GM19193 (cell line): ENCODE data around the gene LRRC3.

ENCODE experiments used
- POLR2A ChIP-seq: IDR thresholded peaks from 4 replicates; pipeline ENCODE4 v1.6.1; 2011; ENCODE audit not compliant: insufficient read depth, insufficient read length; ENCODE audit errors: extremely low read depth

LRRC3 gene

GRCh38 chr21:44456915-44457736 is 1.8 kb downstream of the LRRC3 start:
- no peak for TF ChIP-seq POLR2A

DNA sequence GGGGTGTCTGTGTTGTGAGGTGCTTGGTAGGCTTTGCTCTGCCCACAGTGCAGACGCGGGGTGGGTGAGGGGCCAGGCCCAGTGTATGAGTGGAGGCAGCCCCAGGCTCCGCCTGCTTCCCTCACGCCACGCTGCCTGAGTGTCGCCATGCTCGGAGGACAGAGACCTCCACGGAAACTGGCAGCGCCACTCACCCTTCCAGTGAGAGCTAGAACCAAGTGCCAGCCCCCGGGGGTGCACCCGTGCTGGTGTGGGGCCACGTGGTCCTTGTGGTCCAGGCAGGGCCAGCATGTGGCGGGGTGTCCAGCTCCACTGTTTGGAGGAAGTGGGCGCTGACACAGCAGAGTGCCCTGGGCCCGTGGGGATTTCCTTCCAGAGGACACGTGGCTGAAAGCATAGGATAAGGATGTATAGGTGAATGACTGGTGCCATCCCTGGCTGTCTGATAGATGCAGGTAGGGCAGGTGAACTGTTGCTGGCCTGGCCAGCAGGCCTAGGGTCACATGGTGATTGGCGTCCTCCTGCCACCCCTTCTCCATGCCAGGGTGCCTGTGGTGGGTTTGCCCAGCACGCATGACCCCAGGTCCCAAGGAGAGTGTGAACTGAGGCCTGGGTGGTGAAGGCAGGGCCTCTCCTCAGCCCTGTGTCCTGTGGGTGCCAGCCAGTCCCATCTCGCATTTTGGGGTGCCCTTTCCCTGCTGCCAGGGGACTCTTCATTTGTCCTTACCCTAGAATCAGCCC is 3.8 kb downstream of the LRRC3 start:
- TF ChIP-seq POLR2A, result no peak

GRCh38 chr21:44459712-44460440 is 4.6 kb downstream of the LRRC3 start:
- no peak for TF ChIP-seq POLR2A

- TF ChIP-seq POLR2A, result no peak
Measured at GRCh38 chr21:44460441-44460755, 5.1 kb downstream of the LRRC3 start.

GRCh38 chr21:44461005-44461404 is 5.7 kb downstream of the LRRC3 start:
- no peak for TF ChIP-seq POLR2A

DNA sequence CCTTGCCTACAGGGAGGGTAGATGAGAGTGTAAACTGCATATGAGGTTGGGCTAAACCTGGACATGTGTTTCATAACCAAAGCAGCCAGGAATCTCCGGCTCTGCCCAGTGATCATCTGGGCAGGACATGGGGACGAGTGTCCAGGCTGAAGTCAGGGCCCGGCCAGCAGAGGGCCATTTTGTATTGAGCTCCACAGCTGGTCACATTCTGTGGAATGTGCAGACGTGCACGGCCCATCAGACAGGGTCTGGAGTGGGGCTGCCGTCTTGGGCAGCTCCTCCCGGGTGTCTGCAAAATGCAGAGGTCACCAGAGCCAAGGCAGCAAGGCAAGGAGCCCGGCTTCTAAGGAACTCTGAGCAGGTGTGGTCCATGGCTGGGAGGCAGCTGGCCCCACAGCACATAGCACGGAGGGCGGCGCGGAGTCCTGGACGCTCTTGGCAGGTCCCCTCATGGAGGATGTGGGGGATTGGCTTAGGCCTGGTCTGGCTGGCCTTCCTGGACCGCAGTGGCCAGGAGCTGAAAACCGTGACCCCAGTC is 6.2 kb downstream of the LRRC3 start:
- TF ChIP-seq POLR2A, result no peak

DNA sequence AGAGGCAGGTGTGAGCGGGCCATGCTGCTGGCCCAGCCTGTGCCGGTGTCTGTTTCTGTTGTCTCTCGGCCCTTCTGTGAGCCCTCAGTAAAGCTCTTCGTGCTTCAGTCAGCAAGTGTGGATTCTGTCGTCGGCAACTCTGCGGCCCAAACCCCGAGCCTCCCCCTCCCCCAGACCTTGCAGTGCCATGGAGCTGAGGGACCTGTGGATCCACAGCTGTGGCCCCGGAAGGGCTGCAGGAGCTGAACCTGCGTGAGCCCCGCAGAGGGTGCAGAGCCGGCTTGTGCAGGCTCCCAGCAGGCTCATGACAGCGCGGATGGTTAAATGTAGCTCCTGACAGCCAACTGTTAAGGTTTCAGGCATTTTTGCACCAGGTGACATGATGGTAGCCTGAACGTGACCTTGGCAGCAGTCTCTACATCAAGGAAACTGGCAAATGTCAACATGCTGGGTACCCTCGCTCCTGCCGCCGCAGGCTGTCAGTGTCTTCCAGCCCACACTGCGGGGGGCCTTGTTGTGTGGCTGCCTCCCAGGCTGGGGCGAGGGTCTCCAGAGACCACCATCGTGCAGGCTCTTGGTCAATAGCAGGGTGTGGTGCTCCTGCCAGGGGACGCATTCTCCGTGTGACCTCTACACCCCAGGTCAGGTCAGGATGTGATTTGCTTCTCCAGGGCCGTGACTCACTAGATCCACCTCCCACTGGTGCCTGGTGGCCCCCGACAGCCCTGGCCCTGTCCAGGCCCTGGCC is 7.0 kb downstream of the LRRC3 start:
- TF ChIP-seq POLR2A, result no peak

DNA sequence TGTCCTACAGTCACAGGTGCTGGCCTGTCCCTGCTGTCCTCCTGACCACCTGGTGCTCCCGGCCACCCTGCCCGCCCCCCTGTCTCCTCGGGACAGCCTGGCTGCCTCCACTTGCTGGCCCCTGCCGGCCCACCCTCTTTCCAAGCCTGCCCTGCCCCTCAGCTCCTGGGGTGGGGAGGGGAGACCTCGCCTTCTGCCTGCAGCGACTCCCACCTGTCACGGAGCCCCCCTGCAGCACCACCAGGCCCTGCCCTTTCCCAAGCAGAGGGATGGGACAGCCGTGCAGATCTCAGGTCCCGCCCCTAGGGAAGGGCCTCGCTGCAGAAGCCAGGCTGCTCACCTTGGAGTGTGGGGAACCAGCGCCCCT is 7.5 kb downstream of the LRRC3 start:
- no peak for TF ChIP-seq POLR2A

- no peak for TF ChIP-seq POLR2A
Measured at GRCh38 chr21:44463724-44464123, 8.4 kb downstream of the LRRC3 start.

DNA sequence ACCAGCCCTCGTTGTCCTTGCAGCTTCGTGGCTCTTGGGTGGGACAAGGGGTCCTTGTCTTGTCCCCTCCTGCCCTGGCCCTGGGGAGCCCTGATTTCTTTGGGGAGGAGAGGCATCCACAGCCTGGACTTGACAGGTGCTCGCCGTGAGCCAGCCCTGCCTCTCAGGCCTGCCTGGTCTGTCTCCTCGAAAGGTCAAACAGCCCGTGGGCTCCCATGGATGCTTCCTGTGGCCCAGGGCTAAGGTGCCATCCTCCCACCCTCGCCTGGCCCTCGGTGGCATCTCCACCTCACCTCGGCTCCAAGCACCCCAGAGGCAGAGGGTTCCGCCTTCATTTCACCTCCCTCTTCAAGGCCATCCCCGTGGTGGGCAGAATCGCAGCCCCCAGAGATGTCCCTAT is 9.0 kb downstream of the LRRC3 start:
- no peak for TF ChIP-seq POLR2A

DNA sequence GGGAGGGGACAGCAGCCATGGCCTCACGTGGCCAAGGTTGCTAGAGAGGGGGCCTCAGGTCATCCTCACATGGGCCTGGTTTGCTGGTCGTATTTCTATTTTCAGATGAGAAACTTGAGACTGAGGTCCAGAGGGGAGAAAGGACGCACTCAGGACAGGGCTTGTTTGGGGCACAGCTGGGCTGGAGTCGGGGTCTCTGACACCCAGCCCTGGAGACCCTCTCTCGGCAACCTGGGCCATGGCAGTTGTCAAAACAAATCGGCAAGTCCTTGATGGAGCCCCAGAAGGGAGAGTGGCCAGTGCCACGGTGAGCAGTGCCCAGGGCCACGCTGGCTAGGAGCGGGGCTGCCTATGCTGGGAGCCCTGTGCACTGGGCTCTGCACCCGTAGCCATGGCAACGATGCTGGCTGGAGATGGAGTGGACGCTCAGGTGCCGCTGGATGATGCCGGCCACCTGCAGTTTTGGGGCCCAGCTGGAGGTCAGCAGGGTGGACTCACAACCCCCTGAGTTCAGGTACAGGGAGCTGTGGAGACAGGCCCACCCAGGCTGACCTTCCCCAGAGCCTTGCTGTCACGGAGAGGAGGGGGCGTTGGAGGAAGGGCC is 11.1 kb downstream of the LRRC3 start:
- TF ChIP-seq POLR2A, result no peak

GRCh38 chr21:44466996-44467858 is 11.9 kb downstream of the LRRC3 start:
- TF ChIP-seq POLR2A, result no peak

DNA sequence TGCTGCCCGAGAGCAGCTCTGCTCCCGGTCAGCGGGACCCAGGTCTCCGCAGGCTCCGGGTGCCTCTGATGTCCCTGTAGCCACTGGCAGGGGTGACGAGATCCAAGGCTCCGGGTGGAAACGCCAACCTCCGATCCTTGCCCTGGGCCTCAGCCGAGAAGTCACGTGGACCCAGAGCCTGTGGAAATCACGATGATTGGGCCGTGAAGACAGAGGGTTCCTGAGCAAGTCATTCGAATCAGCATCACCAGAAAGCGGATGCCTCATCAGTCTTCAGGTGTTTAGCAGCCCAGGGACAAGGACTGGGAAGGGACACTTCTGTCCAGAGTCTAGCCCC is 12.5 kb downstream of the LRRC3 start:
- no peak for TF ChIP-seq POLR2A

DNA sequence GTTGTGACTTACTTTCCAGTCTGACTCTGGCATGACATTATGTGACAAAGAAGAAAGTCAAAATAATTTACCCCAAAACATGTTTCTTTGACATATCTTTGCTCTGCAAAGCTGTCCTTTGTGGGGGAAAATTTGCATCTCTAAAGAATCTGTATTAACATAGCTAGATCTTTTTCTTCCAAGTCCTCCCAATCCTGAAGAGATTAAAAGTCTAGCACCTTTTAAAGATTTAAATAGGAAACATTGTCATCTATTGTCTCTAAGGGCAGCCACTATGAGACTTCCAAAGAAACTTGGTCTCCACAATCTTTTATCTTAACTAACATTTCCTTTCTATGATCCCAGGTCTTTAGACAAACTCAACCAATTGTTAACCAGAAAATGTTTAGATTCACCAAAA is 16.0 kb downstream of the LRRC3 start:
- TF ChIP-seq POLR2A, result no peak
